Thoracic aorta (tissue), 2 donors: ENCODE data around the gene TSC22D3. TPM values are rescaled to one million over a fixed set of nuclear protein-coding genes. Genes with fewer than 3 reads are reported as not detected.
A peak's percentile ranks its signal among the peaks of the same experiment; 100 is the strongest.
"Not testable (repeated sequence)": the region's sequence is repeated elsewhere in the genome, so short reads cannot be mapped to it uniquely, and the experiment has no call there.

Experiments
- ATAC-seq: fragments of 150-250 bp; one replicate; pipeline ENCODE4 v1.8.0; 2017; ENCODE audit warnings: low read depth; ENCODE audit not compliant: insufficient number of reproducible peaks, low FRiP score
- DNase-seq: peaks from one replicate; pipeline ENCODE4 v3.0.0-alpha.2; 2020; ENCODE audit warnings: low spot score
- H3K27ac ChIP-seq, 2 donors: fragments of 200-600 bp; sonication (generic); 1 replicate in 1 of 2; 2 replicates in 1 of 2; pipeline ENCODE4 v1.5.1; 2016; ENCODE audit warnings: mild to moderate bottlenecking in 2 of 2, moderate library complexity in 2 of 2
- H3K27me3 ChIP-seq: fragments of 200-600 bp; sonication (generic); replicated peaks from 2 replicates; pipeline ENCODE4 v1.6.0; 2016; ENCODE audit warnings: mild to moderate bottlenecking; ENCODE audit not compliant: insufficient read depth
- H3K36me3 ChIP-seq: fragments of 200-600 bp; sonication (generic); one replicate; pipeline ENCODE4 v1.5.1; 2016
- H3K4me1 ChIP-seq, 2 donors: fragments of 200-600 bp; sonication (generic); 1 replicate in 1 of 2; 2 replicates in 1 of 2; pipeline versions ENCODE4 v1.5.1 to v1.6.0; 2016; ENCODE audit warnings: low read depth in 2 of 2, mild to moderate bottlenecking in 1 of 2; ENCODE audit not compliant: control insufficient read depth in 1 of 2
- H3K4me3 ChIP-seq: fragments of 200-600 bp; sonication (generic); 2 replicates; pipeline ENCODE4 v1.5.1; 2016; ENCODE audit warnings: mild to moderate bottlenecking
- H3K9me3 ChIP-seq: fragments of 200-600 bp; sonication (generic); 2 replicates; pipeline ENCODE4 v1.5.1; 2016
- total RNA-seq, 2 donors: library from RNA; depleted of rRNA; stranded (reverse); fragments of >200 nt; gene quantifications; one replicate each; pipeline versions ENCODE4 v1.1.0 to v1.2.3, GENCODE V29; 2016
- TF ChIP-seq, protein P1 (sequence below): fragments of 200-600 bp; sonication (generic); IDR thresholded peaks from one replicate; pipeline ENCODE4 v1.5.1; 2019; ENCODE audit warnings: antibody characterized with exemption

The TSC22D3 gene
- total RNA-seq, 2 donors from 2014 or later, result 326 to 551 TPM

DNA sequence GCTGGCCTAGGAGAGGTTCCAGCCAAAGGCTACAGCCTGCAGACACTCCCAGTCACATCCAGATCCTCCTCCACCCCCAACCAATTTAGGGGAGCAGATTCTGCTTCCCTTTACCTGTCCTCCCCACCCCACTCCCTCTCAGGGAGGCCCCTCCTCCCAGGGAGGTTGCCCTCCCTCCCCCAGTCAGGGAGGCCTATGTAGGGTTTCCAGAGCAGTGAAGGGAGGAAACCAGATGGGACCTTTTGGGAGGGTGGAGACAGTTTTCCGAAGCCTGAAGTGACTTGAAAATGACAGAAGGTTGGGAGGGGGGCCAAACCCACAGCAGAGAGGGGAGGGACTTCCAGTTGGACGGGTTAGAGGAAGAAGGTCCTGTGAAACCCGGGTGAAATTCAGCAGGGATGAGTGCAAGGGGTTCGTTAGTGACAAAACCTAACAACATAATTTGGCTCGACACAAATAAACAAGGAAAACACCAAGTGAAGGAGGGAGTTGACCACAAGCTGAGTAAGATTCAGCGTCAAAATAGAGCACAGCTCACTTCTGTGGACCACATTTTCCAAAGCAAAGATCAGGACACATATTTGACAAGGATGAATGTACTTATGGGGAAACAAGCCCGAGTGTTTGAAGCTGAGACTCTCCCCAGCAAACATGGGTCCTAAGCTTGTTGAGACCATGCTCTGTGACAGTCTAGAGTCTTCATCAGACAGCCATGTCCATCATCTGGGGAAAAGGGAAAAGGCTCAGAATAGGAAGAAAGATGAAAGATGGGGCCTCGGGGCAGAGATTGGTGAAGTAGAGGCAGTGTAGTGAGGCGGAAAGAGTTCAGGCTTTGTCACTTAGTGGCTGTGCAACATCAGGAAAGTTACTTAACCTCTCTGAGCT, 100.9 kb downstream of the TSC22D3 start:
- Histone ChIP-seq H3K36me3 (no peaks in the 10 kb centered on the region), H3K4me3 (peak overlapping the region; percentile 82), H3K27ac (peak overlapping the region; percentile 96 to 98), H3K4me1 (peaks cover 29 to 53% of the 10 kb centered on the region in 2 donors), H3K27me3 (no peaks in the 10 kb centered on the region), H3K9me3 (no peaks in the 10 kb centered on the region)
- DNase-seq (peak; percentile 19), ATAC-seq (no peak)
- TF ChIP-seq, protein P1, sequence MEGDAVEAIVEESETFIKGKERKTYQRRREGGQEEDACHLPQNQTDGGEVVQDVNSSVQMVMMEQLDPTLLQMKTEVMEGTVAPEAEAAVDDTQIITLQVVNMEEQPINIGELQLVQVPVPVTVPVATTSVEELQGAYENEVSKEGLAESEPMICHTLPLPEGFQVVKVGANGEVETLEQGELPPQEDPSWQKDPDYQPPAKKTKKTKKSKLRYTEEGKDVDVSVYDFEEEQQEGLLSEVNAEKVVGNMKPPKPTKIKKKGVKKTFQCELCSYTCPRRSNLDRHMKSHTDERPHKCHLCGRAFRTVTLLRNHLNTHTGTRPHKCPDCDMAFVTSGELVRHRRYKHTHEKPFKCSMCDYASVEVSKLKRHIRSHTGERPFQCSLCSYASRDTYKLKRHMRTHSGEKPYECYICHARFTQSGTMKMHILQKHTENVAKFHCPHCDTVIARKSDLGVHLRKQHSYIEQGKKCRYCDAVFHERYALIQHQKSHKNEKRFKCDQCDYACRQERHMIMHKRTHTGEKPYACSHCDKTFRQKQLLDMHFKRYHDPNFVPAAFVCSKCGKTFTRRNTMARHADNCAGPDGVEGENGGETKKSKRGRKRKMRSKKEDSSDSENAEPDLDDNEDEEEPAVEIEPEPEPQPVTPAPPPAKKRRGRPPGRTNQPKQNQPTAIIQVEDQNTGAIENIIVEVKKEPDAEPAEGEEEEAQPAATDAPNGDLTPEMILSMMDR, result no peak

DNA sequence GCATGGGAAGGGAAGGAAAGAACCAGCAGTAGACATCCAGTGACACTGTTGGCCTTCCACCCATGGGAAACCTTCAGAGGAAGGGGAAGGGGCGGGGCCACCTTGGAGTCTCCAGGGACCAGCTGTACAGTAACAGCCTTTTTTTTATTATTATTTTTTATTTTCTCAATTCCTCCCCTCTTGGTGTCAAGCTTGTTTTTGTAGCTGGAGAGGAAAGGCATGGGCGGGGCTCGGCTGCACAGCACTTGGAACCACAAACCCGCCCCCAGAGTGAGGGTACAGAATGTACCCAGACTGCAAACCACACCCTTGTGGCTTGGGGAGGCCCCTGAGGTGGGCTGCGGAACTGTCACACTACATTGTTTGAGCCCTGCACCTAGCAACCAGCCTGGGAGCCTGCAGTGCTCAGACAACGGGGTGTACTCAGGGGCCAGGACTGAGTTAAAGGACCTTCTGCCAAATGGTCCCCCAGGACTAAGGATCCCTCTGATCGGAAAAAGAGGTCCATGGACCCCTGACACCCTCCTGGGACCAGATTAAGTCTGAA, 101.6 kb downstream of the TSC22D3 start:
- Histone ChIP-seq H3K9me3 (no peaks in the 10 kb centered on the region), H3K27ac (peak overlapping the region; percentile 96 to 98), H3K4me3 (peak overlapping the region; percentile 55), H3K36me3 (no peaks in the 10 kb centered on the region), H3K4me1 (peaks cover 29 to 46% of the 10 kb centered on the region in 2 donors), H3K27me3 (no peaks in the 10 kb centered on the region)
- ATAC-seq (peak; percentile 34), DNase-seq (peak; percentile 68)
- TF ChIP-seq, protein P1, result no peak

DNA sequence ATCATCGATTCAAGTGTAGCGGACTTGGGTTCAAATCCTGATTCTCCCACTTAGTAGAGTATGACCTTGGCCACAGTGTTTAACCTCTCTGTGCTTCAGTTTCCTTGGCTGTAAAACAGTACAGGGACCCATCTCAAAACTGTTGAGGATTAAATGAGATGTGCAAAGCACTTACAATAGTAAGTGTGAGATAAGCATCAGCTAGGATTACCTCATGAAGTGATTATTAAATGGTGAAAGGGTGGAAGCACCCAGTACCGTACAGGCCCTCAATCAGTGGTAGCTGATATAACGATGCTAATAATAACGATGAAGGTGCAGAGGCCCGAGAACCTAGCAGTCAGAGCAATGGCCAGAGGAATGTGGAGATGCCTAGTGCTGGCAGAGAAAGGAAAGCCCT, 102.2 kb downstream of the TSC22D3 start:
- Histone ChIP-seq H3K27me3 (no peaks in the 10 kb centered on the region), H3K4me3 (peak overlapping the region; percentile 25), H3K9me3 (no peaks in the 10 kb centered on the region), H3K36me3 (no peaks in the 10 kb centered on the region), H3K27ac (peak overlapping the region; percentile 96 to 98), H3K4me1 (peaks cover 24 to 40% of the 10 kb centered on the region in 2 donors)
- ATAC-seq, result no peak
- DNase-seq, result no peak
- TF ChIP-seq, protein P1, result no peak

DNA sequence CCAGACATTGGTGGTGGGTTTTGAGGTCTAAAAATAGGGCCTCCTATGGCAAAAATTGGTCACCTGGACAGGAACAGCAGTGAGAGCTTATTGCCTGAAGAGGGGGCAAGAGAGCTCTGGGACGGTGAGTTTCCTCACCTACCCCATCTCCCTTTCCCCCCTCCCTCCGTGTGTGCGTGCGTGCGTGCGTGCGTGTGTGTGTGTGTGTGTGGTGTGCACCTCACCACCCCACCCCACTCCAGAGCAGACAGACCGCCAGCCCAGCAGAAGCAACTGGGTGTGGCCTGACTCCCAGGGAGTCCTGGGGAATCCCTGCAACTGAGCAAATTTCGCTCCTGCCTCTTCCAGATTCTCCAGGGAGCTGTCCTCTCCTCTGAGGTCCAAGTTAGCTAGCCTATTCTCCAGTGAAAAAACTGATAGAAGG, 102.6 kb downstream of the TSC22D3 start:
- Histone ChIP-seq H3K4me3 (peak overlapping the region; percentile 25), H3K4me1 (peaks cover 20 to 36% of the 10 kb centered on the region in 2 donors), H3K27ac (peak overlapping the region; percentile 96 to 98), H3K27me3 (no peaks in the 10 kb centered on the region), H3K36me3 (no peaks in the 10 kb centered on the region), H3K9me3 (no peaks in the 10 kb centered on the region)
- DNase-seq (no peak), ATAC-seq (no peak)
- TF ChIP-seq, protein P1, result peak; percentile 43

DNA sequence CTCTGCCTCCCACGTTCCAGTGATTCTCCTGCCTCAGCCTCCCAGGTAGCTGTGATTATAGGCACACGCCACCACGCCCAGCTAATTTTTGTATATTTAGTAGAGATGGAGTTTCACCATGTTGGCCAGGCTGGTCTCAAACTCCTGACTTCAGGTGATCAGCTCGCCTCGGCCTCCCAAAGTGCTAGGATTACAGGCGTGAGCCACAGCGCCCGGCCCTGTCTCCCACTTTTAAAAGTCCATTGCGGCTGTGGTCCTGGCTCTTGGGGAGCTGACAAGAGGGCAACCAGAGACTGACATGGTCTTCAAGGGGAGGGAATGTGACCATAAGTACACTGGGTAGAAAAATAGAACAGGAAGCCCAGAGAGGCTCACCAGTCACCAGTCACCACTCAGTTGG, 104.3 kb downstream of the TSC22D3 start:
- not testable (repeated sequence) for ATAC-seq, H3K36me3 ChIP-seq, H3K9me3 ChIP-seq, H3K27ac ChIP-seq, H3K4me3 ChIP-seq, DNase-seq, H3K27me3 ChIP-seq
- peaks cover 17 to 28% of the 10 kb centered on the region in 2 donors for H3K4me1 ChIP-seq
